ENCODE results near the gene CDH23.

The CDH23 gene

GRCh38 chr10:71831646-71832552 lies 435.2 kb downstream of the CDH23 start:
- no peak for DNase-seq

- no peak for DNase-seq
These were observed 436.2 kb downstream of the CDH23 start for GRCh38 chr10:71832967-71833366.

- DNase-seq, result no peak
These were observed 437.0 kb downstream of the CDH23 start for GRCh38 chr10:71833451-71834342.

- DNase-seq, result no peak
These were observed 437.6 kb downstream of the CDH23 start for GRCh38 chr10:71834343-71834674.

DNA sequence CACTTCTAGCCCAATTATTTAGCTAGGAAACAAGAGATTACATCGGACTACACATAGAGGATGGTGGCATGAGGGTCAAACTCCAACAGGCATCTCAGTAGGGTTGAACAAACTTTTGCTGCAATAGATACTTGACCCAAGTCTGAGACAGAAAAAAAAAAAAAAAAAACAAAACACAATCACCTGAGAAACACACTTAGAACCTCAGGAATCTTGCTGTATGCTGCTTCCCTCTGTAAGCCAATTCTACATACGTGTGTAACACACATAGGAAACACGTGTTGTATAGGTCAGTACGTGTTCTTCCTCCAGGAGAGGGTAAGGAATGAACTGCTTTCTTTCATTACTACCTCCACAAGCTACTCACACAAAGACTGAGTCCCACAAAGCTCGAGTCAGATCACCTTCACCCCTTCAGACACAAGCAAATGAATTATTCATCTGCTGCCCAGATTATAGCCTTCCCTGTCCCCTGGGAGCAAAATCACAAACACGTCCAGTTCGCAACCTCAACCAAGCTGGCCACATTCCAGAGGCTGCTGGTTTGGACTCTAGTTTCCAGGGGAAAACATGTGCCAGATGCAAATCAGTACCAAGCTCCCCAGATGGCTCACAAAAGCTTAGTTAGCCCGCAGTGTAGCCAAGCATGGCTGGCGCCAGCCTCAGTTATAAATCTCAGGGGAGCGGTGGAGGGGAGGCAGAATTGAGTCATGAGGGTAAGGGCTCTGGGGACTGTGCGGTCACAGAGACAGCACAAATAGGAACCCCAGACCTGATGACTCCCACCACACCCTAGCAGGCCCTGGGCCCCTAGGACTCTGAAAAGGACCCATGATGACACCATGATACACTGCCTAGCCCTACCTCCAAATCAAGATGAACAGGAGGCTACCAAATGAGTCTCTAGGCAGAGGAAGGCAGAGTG lies 439.2 kb downstream of the CDH23 start:
- no peak for DNase-seq

GRCh38 chr10:71836596-71836974 lies 439.9 kb downstream of the CDH23 start:
- DNase-seq, result no peak

GRCh38 chr10:71837098-71837827 lies 440.5 kb downstream of the CDH23 start:
- DNase-seq, result no peak

DNA sequence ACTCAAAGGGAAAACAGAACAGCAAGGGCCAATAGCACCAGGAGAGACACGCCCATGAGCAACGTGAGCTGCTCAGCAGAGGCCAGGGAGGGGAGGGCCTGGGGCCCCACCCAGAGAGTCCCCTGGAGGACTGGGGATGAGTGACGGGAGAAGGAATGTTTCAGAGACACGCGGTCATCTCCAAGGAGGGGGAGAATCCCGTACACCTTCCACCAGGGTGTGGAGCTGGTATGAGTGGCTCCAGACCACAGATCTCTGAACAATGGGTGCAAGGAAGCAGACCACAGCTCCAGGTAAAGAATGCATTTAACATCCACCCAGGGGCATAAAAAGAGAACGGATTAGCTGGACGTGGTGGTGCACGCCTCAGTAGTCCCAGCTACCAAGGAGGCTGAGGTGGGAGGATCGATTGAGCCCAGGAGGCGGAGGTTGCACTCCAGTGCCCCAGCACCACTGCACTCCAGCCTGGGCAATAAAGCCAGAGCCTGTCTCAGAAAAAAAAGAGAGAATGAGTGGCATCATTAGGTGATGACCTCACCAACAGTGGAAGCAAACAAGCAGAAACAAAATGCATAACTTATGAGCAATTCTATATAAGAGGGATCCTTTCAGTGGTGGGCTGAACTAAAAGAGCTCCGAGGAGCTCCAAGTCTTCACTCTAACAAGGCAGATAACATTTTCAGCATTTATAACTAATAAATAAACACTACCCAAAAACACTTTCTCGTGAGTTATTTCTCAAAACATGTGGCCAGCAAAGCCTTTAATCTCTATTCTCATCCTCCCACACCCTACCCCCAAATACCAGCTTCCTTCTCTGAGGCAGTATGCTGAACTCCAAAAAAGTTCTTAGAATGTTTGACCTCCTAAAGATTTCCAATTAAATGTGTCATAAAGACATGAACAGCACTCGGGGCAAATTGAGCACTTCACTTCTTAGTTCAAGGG lies 441.8 kb downstream of the CDH23 start:
- DNase-seq, result no peak

DNA sequence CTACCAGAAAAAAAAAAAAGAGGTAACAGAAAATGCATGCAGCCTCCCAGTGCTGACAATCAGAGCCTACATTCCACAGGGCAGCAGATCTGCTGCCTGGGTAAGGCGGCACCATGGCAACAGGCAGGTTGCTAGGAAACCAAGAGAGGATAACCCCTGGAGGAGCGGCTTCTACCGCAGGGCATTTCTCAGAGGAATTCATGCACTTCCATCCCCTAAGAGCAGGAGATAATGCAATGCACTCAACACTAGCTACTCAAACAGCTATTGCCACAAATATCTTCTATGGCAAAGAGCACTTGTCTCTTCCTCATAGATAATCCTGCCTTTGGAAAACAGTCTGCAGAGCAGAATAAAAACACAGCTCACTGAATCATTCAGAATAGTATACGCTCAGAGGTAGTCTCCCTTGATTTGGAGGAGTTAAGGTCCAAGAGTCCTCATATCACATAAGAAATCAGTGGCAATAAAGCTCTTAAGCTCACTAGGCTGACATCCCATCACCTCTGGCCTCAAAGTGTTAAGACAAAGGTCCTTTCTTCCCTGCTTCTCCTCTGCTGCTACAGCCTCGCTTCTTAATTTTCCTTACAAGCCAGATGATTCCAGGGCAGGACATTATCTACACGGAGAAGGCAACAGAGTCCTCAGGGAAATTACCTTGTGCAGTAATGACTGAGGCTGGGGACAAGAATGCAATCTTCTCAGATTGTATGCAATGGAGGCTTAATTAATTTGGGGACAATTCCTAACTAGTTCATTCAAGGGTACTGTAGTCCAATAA lies 443.6 kb downstream of the CDH23 start:
- peak; percentile 55 to 73 for DNase-seq

DNA sequence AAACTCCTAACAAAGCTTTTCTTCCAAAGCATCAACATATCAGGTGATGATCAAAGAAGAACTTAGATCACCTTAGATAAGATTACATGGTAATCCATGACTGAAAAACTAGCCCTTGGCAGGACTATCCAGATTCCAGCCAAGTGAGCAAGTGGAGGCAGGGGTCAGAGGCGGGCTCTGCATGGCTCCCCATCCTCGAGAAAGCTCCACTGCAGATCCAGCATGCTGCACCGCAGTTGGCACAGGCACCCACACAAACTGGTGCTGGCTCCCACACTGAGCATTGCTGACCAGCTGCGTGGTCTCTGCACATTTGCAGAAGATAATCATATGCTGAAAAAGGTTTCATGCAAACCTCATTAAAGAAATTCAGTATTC lies 444.2 kb downstream of the CDH23 start:
- no peak for DNase-seq

GRCh38 chr10:71842422-71842821 lies 445.7 kb downstream of the CDH23 start:
- DNase-seq, result no peak

DNA sequence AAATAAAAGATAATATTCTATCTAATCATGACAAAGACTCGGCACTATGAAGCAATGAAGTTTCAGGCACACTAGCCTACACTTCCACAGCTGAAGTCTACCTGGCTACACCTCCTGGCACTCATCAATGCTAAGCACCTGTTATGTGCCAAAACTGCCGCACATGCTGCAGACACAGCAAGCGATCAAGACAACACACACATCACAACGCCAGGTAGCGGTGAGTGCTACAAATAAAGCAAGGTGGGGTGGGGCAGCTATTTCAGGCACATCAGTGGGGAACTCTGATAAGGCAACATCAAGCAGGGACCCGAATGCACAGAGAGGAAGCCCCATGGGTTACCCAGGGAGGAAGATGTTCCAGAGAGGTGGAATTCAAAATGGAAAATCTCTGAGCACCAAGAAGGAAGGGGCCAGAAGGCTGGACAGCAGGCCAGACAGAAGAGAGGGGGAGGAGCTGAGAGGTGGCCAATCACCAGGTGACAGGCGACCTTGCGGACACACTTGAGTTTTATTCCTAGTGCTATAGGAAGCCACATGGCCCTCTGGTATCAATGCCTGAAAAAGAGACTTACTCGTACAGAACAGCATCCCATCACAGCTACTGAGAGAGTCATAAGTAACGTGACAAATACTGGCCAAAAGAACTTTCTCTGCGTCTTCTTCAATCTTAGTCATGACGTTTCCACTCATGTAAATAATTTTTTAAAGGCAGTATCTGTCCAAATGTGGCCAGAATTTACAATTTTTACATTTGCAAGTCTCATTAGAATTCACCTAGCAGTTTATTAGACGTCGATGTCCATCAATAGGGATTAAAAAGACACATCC lies 446.4 kb downstream of the CDH23 start:
- no peak for DNase-seq

DNA sequence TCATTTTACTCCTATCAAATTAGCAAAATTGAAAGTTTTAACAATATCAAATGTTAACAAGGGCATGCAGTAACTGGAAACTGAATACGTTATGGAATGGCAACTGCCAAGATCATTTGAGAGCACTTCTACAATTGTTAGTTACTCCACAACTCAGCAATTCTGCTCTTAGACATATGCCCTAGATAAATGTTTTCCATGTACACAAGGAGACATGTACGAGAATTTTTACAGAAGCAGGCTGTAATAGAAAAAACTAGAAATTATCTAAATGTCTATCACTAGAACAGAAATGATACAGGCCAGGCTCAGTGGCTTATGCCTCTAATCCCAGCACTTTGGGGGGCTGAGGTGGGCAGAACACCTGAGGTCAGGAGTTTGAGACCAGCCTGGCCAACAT lies 447.4 kb downstream of the CDH23 start:
- no peak for DNase-seq

GRCh38 chr10:71844695-71845094 lies 448.0 kb downstream of the CDH23 start:
- no peak for DNase-seq

DNA sequence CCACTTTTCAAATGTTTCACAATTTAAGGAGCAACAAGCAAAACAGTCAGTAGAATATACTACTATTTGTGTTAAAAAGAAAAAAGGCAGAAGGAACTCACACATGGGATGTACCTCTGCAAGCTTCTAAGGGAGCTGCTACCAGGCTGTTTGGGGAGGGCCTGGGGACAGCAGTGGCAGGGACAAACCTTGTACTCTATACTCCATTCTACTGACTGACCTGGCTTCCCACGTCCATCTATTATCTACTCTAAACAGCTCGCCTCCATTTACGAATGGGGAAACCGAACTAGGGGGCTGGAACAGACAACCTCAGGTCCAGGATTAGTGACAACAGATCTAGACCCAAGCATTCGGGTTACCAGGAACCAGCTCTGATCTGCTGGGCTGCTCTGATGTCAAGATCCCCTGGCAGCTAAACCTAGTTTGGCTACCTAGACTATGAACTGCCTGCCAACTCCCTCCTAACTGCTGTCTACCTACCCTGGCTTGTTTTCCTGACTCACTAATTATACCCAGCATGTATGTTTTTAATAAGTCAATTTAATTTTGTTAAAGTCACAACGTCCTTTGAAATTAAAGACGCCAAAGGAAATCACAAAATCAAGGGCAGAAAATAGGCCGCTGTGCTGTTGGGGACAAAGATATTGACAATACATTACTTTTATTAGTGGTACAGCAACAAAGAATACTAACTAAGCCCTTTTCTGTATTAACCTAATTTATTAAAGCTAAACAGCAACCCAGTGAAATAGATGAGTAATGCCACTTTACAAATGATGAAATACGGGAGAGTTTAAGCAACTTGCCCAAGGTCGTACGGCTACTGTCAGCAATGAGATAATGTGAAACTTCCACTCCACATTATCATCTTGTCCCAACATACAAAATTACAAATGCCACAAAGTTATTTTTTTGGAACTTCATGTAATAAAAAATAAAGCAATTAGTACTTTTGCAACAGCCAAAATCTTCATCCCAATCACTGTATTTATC lies 449.0 kb downstream of the CDH23 start:
- peak in 1 of 2 experiments; percentile 60 for DNase-seq

DNA sequence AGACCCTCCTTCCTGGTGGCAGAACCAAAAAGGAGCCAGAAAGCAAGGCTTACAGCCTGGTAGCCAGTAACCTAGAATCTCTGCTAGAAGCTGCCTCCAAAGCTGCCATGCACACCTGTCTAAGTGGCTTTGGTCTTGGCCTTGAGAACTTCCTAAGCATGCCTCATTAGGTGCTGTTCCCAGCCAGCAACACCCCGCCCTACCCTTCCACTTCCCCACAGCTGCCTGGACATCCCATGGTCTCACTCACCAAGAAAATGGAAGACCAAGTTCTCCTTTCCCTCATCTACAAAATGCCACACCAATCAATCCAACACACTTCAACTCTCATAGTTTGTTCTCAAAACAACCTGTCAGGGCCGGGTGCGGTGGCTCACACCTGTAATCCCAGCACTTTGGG lies 450.1 kb downstream of the CDH23 start:
- DNase-seq, result no peak

DNA sequence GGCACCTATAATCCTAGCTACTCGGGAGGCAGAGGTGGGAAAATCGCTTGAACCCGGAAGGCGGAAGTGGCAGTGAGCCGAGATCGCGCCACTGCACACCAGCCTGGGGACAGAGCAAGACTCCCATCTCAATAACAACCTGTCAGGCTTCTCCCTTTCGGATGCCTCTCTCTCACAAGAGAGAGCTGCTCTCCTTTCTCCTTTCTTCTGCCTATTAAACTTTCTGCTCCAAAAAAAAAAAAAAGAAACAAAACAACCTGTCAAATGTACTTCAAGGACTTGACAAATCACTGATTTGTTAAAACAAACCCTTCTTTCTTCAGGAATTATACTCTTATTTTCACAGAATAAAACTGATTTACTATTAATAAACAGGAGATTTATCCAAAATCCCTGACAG lies 450.7 kb downstream of the CDH23 start:
- DNase-seq, result no peak

All from cerebellar nuclear complex (tissue), 1 donor.